Measurements from ENCODE around the gene KCNQ1.

The KCNQ1 gene

DNA sequence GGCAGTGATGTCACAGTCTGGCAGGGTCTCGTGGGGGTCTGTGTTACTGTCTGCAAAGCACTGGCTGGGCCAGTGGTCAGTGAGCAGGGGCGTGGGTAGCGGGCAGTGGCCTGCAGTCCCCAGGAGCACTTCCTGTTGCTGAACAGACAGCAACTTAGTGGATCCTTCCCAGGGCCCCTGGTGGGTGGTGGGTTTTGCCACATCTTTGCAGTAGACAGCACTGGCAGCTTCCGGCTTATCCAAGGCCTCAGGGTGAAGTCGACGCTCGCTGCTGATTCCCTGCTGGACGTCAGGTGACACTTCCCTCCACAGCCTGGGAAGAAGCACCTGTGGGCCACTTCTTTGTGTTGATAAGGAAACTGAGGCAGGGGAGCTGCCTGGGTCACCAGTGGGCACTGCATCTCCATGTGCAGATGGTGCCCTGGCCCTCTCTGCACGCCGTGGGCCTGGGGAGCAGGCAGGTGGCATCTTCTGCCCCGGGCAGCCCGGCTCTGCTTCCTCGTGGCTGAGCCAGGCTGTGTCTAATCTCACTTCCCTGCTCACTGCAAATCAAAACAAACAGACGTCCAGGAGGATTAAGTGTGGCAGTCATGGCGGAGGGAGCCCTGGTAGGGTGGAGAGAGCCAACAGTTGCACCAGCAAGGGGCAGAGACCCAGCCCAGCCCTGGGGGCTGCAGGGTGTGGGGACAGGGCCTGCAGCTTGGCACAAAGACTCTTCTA is 79.8 kb downstream of the KCNQ1 start:
- peak in 1 of 14 donors; percentile 51 for DNase-seq

- DNase-seq = peak in 1 of 14 donors; percentile 36
These were observed 80.5 kb downstream of the KCNQ1 start for GRCh38 chr11:2525166-2525861.

DNA sequence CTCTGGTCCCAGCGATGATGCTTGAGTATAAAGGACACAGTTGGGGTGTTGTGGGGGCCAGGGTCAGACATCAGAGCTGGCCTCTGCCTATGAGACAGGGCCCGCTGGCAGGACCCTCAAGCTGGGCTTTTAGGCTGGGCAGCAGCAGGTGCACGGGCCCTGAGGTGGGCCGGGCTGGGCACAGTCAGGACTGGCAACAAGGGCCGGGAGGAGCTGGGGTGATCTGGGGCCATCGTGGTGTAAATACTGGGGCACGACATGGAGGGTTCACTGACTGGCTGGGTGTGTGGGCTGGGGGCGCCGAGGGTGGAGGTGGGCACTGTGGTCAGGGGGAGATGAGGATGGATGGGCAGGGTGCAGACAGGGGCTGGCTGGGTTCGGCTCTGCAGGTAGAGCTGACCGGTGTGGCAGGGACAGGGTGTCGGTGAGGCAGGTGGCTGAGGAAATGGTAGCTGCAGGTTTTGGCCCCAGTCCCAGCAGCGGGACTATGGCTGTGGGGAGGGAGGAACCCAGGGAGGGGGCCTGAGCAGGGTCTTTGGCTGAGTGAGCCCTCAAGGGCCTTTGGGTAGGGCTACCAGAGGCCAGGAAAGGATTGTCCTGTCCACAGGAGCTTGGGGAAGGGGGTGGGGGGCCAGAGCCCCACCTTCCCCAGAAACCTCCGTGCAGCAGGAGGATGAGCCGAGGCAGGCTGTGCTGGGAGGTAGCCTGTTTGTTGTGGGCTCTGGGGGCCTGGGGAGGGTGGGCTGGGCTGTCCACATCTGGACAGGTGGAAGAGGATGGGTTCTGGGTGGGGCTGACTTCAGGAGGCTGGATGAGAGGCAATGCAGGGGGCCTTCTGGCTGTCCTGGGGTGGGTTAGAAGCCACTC is 81.4 kb downstream of the KCNQ1 start:
- no peak for DNase-seq

- DNase-seq = peak in 1 of 14 donors; percentile 42
These were observed 82.1 kb downstream of the KCNQ1 start for GRCh38 chr11:2526808-2527381.

GRCh38 chr11:2527621-2528291 is 82.9 kb downstream of the KCNQ1 start:
- no peak for DNase-seq

DNA sequence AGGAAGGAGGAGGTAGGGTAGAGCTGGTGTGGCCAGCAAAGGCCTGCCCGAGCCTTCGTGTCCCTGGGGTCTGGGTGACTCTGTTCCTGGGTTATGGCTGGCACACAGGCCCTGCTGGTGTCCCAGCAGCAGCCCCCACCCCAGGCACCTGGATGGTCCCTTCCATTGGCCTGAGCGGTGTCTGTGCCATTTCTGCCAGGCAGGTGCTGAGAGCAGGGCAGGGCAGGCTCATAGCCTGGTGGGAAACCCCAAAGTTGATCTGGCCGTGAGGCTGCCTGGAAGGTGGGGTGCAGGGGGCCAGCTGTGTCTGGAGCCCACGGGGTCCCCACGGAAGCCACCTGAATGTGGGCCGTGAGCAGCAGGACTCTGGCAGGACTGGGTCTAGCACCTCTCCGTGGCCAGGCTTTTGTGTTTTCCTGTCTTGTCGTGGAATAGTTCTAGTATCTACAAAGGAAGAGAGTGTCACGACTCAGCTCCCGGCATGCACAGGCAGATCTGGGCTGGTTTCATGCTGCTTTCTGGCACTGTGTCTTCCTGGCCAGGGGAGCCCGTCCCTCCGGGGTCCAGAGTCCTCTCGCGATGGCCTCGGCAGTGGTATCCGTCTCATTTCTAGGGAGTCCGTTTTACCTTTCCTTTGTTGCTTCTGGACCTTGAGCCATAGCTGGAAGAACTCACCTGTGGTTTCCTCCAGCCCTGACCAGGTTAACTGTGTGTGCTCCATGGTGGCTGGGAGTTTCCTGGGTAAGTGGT is 83.7 kb downstream of the KCNQ1 start:
- DNase-seq = no peak

DNA sequence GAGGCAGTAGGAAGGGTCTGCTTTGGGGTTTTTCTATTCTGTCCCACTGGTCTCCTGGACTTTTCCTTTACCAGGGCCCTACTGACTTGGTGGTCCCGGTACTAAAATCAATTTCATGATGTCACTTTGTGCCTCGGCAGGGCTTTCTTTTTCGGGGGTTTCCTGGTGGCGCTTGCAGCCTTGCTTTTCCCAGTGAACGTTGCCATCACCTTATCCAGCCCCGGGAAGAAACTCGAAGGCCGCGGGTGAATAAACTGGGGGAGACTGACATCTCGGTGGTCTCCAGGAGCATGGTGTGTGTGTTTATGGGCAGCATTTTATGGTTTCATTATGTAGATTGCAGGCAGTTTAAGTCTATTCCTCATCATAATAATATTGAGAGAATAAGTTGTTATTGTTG is 84.4 kb downstream of the KCNQ1 start:
- DNase-seq = no peak

DNA sequence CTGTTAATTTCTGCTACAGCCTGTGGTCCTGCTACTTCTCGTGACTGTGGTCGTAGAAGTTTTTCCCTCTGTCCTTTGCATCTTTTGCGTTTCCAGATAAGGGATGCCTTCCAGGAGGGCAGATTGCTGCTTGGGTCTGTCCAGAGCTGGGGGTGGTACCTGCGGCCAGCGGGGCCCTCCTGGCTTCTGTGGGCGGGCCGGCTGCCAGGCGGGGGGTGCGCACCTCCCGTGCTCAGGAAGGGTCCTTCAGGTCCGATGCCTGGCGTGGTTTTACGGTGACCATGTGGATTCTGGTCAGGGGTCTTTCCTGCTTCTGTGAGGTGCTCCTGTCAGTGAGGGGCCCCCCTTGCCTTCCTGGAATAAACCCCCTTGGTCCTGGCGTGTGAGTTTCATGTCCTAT is 84.8 kb downstream of the KCNQ1 start:
- DNase-seq = no peak

- DNase-seq = no peak
These were observed 85.5 kb downstream of the KCNQ1 start for GRCh38 chr11:2530131-2530854.

DNA sequence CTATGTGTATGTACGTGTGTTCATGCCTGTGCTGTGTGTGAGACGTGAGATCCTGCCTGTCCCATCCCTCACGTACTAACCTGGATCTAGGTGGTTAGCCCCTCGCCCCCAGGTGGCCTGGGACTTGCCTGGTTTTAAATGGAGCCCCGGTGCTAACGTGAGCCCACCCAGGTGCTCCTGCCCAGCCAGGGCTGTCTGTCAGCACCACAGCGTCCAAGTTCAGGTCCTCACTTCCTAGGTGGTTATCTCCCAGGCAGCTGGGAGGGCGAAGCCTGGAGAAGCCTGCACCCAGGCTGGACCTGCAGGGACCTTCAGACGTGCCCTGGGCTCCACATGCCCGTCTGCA is 86.0 kb downstream of the KCNQ1 start:
- no peak for DNase-seq

GRCh38 chr11:2531277-2531986 is 86.6 kb downstream of the KCNQ1 start:
- peak in 12 of 14 donors; percentile 8 to 77 (median 42) for DNase-seq

GRCh38 chr11:2531987-2532703 is 87.3 kb downstream of the KCNQ1 start:
- DNase-seq = no peak

- peak; percentile 15 to 87 (median 66) for DNase-seq
These were observed 88.1 kb downstream of the KCNQ1 start for GRCh38 chr11:2532704-2533586.

DNA sequence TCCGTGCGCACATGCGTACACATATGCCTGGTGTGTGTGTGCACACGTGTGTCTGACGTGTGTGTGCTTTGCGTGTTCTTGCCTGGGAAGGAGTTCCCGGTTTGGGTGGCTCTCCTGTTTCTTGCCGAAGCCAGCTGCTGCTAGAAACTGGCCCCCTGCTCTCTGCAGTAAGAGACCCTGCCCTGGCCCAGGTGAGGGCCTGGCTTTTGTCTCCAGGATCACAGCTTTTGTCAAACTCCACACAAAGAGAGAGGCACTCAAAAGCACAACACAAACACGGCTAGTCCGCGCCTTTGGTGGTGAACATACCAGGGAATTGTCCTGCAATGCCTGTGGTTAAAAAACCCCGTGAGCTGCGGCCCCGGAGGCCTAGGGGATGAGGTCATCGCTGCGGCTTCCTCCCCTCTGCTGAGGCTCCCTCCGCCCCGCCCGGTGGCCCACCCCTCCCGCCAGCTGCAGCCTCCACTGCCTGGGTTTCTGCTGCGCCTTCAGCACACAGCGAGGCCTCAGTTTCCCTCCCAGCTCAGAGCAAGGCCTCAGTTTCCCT is 88.9 kb downstream of the KCNQ1 start:
- DNase-seq = peak in 5 of 14 donors; percentile 4 to 32 (median 15)

DNA sequence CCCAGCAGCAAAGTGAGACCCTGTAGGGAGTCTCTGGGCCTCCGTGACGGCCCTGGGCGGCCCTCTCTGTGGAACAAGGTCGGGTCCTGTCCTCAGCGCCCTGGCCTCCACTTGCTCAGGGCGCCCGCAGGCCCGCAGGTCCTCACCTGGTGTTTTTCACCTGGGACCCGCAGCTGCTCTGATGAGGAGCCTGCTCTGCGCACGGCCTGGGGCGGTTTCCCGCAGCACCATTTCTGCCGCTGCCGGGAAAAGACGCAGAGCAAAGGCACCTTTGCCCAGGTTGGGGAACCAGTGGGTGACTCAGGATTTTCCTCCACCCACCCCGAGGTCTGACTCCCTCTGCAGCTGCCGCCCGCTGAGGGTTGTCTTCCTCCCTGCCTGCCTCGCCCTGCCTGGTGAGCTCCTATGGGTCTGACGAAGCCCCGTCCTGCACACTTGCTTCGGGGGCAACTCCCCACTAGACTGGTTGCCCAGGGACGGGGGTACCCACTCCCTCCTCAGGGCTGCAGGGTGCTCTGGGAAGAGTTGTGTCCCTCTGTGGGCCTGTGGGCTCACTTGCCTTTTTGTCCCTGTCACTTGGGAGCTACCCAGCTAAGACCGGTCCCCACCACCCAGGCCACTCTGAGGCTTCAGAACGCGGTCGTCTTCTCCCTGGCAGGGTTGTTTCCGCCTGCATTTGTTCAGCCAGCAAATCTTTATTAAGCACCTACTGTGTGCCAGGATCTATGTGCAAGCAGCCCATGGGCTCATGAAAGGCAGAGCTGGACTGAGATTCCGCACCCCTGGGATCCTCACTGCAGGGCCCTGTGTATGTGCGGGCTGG is 89.5 kb downstream of the KCNQ1 start:
- no peak for DNase-seq

GRCh38 chr11:2534957-2535672 is 90.3 kb downstream of the KCNQ1 start:
- DNase-seq = no peak

Measured in C1 segment of cervical spinal cord (tissue), 14 donors.